H1 (cell line): ENCODE data around the gene LMTK2. TPM values are rescaled to one million over a fixed set of nuclear protein-coding genes. Genes with fewer than 3 reads are reported as not detected.

Experiments used
- CTCF ChIA-PET: fragments of 300-600 bp; sonication (Branson Sonifier 250); formaldehyde crosslinking; loops from one replicate; lab custom pipeline; 2021; ENCODE audit not compliant: partially characterized antibody; lab: Charles Lee
- POLR2A ChIA-PET: fragments of 300-600 bp; sonication (Branson Sonifier 250); formaldehyde crosslinking; loops from one replicate; lab custom pipeline; 2021; ENCODE audit warnings: inconsistent platforms; ENCODE audit not compliant: partially characterized antibody; lab: Charles Lee
- DNase-seq, 2 experiments: peaks; one replicate each; pipeline versions ENCODE4 v3.0.0 to v3.0.0-alpha.2; 2010 to 2022; ENCODE audit warnings: low spot score in 2 of 2, low read depth in 1 of 2, mixed read lengths in 1 of 2
- FAIRE-seq: peaks from 2 replicates; lab custom pipeline; 2011; peaks lifted over from hg19 to GRCh38; lab: Jason Lieb, UNC
- H2AFZ ChIP-seq: 2 replicates; pipeline ENCODE4 v1.8.1; 2012; ENCODE audit warnings: low read length, inconsistent platforms
- H2AK5ac ChIP-seq: 2 replicates; pipeline ENCODE4 v1.6.1; 2013; ENCODE audit warnings: low read depth, low read length
- H2BK120ac ChIP-seq: replicated peaks from 2 replicates; pipeline ENCODE3; 2013; ENCODE audit warnings: low read depth, low read length, inconsistent platforms
- H2BK12ac ChIP-seq: 2 replicates; pipeline ENCODE4 v1.6.1; 2013; ENCODE audit warnings: low read depth, low read length
- H2BK15ac ChIP-seq: 2 replicates; pipeline ENCODE4 v1.6.1; 2013; ENCODE audit warnings: low read length
- H2BK20ac ChIP-seq: 2 replicates; pipeline ENCODE4 v1.6.1; 2013; ENCODE audit warnings: low read length
- H2BK5ac ChIP-seq: 2 replicates; pipeline ENCODE4 v1.6.1; 2013; ENCODE audit warnings: low read depth, low read length
- H3K14ac ChIP-seq: 2 replicates; pipeline ENCODE4 v1.6.1; 2013; ENCODE audit warnings: inconsistent platforms; ENCODE audit not compliant: insufficient read length
- H3K18ac ChIP-seq: 2 replicates; pipeline ENCODE4 v1.6.1; 2013; ENCODE audit warnings: low read length; ENCODE audit errors: extremely low read depth
- H3K23ac ChIP-seq: 2 replicates; pipeline ENCODE4 v1.6.1; 2013; ENCODE audit warnings: inconsistent platforms; ENCODE audit not compliant: insufficient read length
- H3K23me2 ChIP-seq: 2 replicates; pipeline ENCODE4 v1.6.1; 2013; ENCODE audit warnings: low read depth, low read length
- H3K27ac ChIP-seq: 2 replicates; pipeline ENCODE4 v1.6.1; 2011; ENCODE audit warnings: low read depth, low read length, inconsistent platforms
- H3K27me3 ChIP-seq, 4 experiments: replicated peaks in 1 of 4; 1 replicate in 1 of 4; 2 replicates in 3 of 4; pipeline versions ENCODE4 v1.6.1 to v1.8.1; 2011 to 2013; ENCODE audit warnings: low read length in 3 of 4, mild to moderate bottlenecking in 3 of 4, inconsistent platforms in 2 of 4, mixed read lengths in 2 of 4, moderate library complexity in 1 of 4; ENCODE audit not compliant: control insufficient read depth in 3 of 4, insufficient read depth in 3 of 4; ENCODE audit errors: extremely low read depth in 1 of 4
- H3K36me3 ChIP-seq, 4 experiments: 2 replicates each; pipeline versions ENCODE4 v1.6.1 to v1.8.1; 2011 to 2013; ENCODE audit warnings: mild to moderate bottlenecking in 4 of 4, low read length in 3 of 4, moderate library complexity in 2 of 4, control low read depth in 1 of 4, inconsistent platforms in 1 of 4; ENCODE audit not compliant: insufficient read depth in 4 of 4, control insufficient read depth in 2 of 4
- H3K4ac ChIP-seq: replicated peaks from 2 replicates; pipeline ENCODE3; 2013; ENCODE audit warnings: low read length, low read depth, mixed read lengths, inconsistent platforms; ENCODE audit not compliant: insufficient read length
- H3K4me1 ChIP-seq, 4 experiments: replicated peaks in 1 of 4; 1 replicate in 1 of 4; 2 replicates in 3 of 4; pipeline versions ENCODE4 v1.6.1 to v1.8.1; 2011 to 2013; ENCODE audit warnings: low read length in 3 of 4, inconsistent platforms in 2 of 4, mixed read lengths in 1 of 4; ENCODE audit not compliant: insufficient read depth in 4 of 4, control insufficient read depth in 3 of 4
- H3K4me2 ChIP-seq, 2 experiments: 2 replicates each; pipeline versions ENCODE4 v1.6.1 to v1.8.1; 2011 to 2013; ENCODE audit warnings: low read depth in 2 of 2, low read length in 2 of 2, control low read depth in 1 of 2, inconsistent platforms in 1 of 2, mild to moderate bottlenecking in 1 of 2; ENCODE audit not compliant: insufficient read depth in 1 of 2
- H3K4me3 ChIP-seq, 4 experiments: fragments of 200-600, 300-600 bp in 1 of 4; sonication (generic), shearing (Covaris generic), sonication (Bioruptor Twin) in 1 of 4; 2 replicates each; pipeline versions ENCODE4 v1.5.1 to v1.8.1; 2011 to 2016; ENCODE audit warnings: low read length in 4 of 4, low read depth in 3 of 4, control low read depth in 2 of 4, inconsistent platforms in 2 of 4, mild to moderate bottlenecking in 2 of 4, mixed read lengths in 1 of 4, moderate library complexity in 1 of 4; ENCODE audit not compliant: insufficient read depth in 2 of 4; ENCODE audit errors: extremely low read depth in 1 of 4
- H3K56ac ChIP-seq: replicated peaks from 2 replicates; pipeline ENCODE3; 2013; ENCODE audit warnings: low read depth, mild to moderate bottlenecking, mixed read lengths, low read length, inconsistent platforms; ENCODE audit not compliant: insufficient read length
- H3K79me1 ChIP-seq: 2 replicates; pipeline ENCODE4 v1.6.1; 2013; ENCODE audit warnings: low read depth, low read length, control low read depth
- H3K79me2 ChIP-seq, 2 experiments: 2 replicates each; pipeline versions ENCODE4 v1.6.1 to v1.8.1; 2012 to 2013; ENCODE audit warnings: low read length in 2 of 2, mild to moderate bottlenecking in 2 of 2, inconsistent platforms in 1 of 2; ENCODE audit not compliant: insufficient read depth in 2 of 2, control insufficient read depth in 1 of 2
- H3K9ac ChIP-seq, 4 experiments: replicated peaks in 1 of 4; 1 replicate in 1 of 4; 2 replicates in 3 of 4; pipeline versions ENCODE4 v1.6.1 to v1.8.1; 2011 to 2013; ENCODE audit warnings: low read depth in 3 of 4, low read length in 3 of 4, control low read depth in 2 of 4, mild to moderate bottlenecking in 2 of 4, moderate library complexity in 2 of 4, inconsistent platforms in 1 of 4; ENCODE audit errors: extremely low read depth in 1 of 4
- H3K9me3 ChIP-seq, 2 experiments: 2 replicates each; pipeline versions ENCODE4 v1.6.1 to v1.8.1; 2012 to 2013; ENCODE audit warnings: mild to moderate bottlenecking in 2 of 2, moderate library complexity in 2 of 2, control low read depth in 1 of 2, inconsistent platforms in 1 of 2, low read depth in 1 of 2, low read length in 1 of 2, mixed read lengths in 1 of 2; ENCODE audit not compliant: insufficient read depth in 2 of 2
- H4K20me1 ChIP-seq, 2 experiments: replicated peaks in 1 of 2; 2 replicates each; pipeline versions ENCODE3 to v1.8.1; 2011 to 2013; ENCODE audit warnings: inconsistent platforms in 2 of 2, low read length in 2 of 2, mild to moderate bottlenecking in 1 of 2; ENCODE audit not compliant: insufficient read depth in 2 of 2, control insufficient read depth in 1 of 2
- H4K5ac ChIP-seq: 2 replicates; pipeline ENCODE4 v1.6.1; 2013; ENCODE audit warnings: low read length, low read depth, mixed read lengths, inconsistent platforms; ENCODE audit not compliant: insufficient read length
- H4K8ac ChIP-seq: 2 replicates; pipeline ENCODE4 v1.8.0; 2013; ENCODE audit warnings: mild to moderate bottlenecking, moderate library complexity, low read length, inconsistent platforms; ENCODE audit not compliant: insufficient read depth; ENCODE audit errors: extremely low read depth
- H4K91ac ChIP-seq: replicated peaks from 2 replicates; pipeline ENCODE3; 2013; ENCODE audit warnings: low read length, mixed read lengths, inconsistent platforms; ENCODE audit not compliant: insufficient read length
- BACH1 ChIP-seq: IDR thresholded peaks from 2 replicates; pipeline ENCODE4 v1.6.1; 2012; ENCODE audit warnings: low read length, improper control_type of control experiment
- CTBP2 ChIP-seq: IDR thresholded peaks from 2 replicates; pipeline ENCODE4 v1.7.0; 2011; ENCODE audit warnings: borderline replicate concordance, mild to moderate bottlenecking, moderate library complexity, mixed read lengths, low read length; ENCODE audit not compliant: insufficient read depth, insufficient read length
- PHF8 ChIP-seq: fragments of 200-600 bp; sonication (generic); conservative IDR thresholded peaks from 2 replicates; pipeline ENCODE4 v1.7.1; 2012; ENCODE audit warnings: low read depth, mild to moderate bottlenecking, inconsistent platforms, low read length, moderate library complexity
- WGBS, 2 experiments: shearing (Covaris generic) in 1 of 2; methylation state at CpG; one replicate each; pipeline versions ENCODE4 v1.1.6 to v1.1.7; 2013 to 2015; ENCODE audit warnings: low lambda C conversion rate in 2 of 2, mixed read lengths in 2 of 2, inconsistent platforms in 1 of 2, low coverage in 1 of 2, missing lambda C conversion rate in 1 of 2; ENCODE audit not compliant: insufficient replicate concordance in 2 of 2, insufficient coverage in 1 of 2, insufficient read length in 1 of 2; ENCODE audit errors: extremely low coverage in 1 of 2, missing lambda C conversion rate in 1 of 2; 5-methylcytosine and 5-hydroxymethylcytosine counted together
- polyA plus RNA-seq, 7 experiments: library from polyadenylated mRNA; depleted of rRNA in 3 of 7; stranded (reverse) in 5 of 7; unstranded in 2 of 7; fragments of >200 nt in 5 of 7; fragments of 200-250 nt in 2 of 7; gene quantifications; 1 replicate in 5 of 7; 2 replicates in 1 of 7; 4 replicates in 1 of 7; pipeline versions ENCODE4 v1.2.1 to v1.2.3, GENCODE V29; 2011 to 2013; ENCODE audit warnings: missing spikeins in 2 of 7, mixed read lengths in 2 of 7
- total RNA-seq: library from RNA; stranded (reverse); fragmentation: NEBNext Ultra II Directional; extraction: Animal tissue kit (Norgen Biotek cat#: 25700); gene quantifications from 2 replicates; pipeline ENCODE4 v1.2.1, GENCODE V29; 2021

The LMTK2 gene
- total and polyA plus RNA-seq, 2 of the 8 experiments (the other 6 are each of a cell fraction or from before 2014, with no cell fraction given), result 9.7 to 30.7 TPM

DNA sequence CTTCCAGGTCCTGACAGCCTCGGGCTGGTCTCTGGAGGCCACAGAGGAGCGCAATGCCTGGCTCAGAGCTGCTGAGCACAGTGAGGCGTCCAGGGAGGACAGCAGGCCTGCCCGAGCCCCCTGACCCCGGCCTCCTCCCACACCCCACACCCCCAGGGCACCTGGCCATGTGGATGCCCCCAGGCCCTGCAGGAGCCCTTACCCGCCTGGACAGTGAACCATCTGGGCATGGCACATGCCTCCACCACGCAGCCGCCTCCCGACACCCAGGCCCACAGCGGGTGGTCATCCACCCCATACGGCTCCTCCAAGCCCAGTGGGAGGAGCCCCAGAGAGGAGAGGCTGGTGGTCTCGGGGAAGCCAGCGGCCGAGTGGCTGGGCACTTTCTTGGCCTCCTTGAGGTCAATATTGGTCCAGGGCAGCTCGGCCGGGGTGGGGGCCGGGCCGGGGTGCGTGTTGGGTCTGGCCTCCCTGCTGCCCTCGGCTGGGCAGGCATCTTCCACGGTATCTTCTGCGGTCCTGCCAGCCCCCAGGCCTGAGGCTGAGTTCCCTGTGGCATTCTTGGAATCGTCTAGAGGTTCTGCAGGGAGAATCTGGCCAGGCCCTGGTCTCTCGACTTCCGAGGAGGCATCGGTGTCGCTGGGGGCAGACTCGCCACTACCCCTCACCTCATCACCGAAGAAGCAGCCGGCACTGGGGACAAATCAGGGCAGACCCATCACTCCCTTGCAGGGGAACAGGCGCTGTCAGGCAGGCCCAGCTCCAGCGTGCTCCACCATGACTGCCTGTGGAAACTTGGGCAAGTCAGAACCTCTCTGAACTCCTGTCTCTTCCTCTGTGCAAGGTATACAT lies 126.8 kb downstream of the LMTK2 start:
- POLR2A ChIA-PET, result no interaction called here
- H4K5ac ChIP-seq, result no peak overlapping the region
- H3K9ac ChIP-seq, result no peak overlapping the region
- no peak overlapping the region for H2AK5ac ChIP-seq
- H3K23me2 ChIP-seq, result no peaks in the 10 kb centered on the region
- no peaks in the 10 kb centered on the region for H3K9me3 ChIP-seq
- no peaks in the 10 kb centered on the region for H3K27me3 ChIP-seq
- FAIRE-seq (no peak), DNase-seq (no peak)
- H4K91ac ChIP-seq, result no peak overlapping the region
- no peak overlapping the region for H3K4me2 ChIP-seq
- no peak overlapping the region for H2BK15ac ChIP-seq
- H3K56ac ChIP-seq, result no peak overlapping the region
- CTCF ChIA-PET, result interaction anchor here (1.1 to 3.1 kb wide), 3 partner anchors 10 to 212 kb away, joined by 4 to 9 read pairs (median 4); no protein-coding TSS in a partner anchor
- no peaks in the 10 kb centered on the region; a peak in 3 of 7 replicates for H3K4me1 ChIP-seq
- H4K20me1 ChIP-seq, result peaks cover 2 to 4% of the 10 kb centered on the region in 2 experiments
- no peak overlapping the region for H2BK120ac ChIP-seq
- H3K79me2 ChIP-seq, result no peaks in the 10 kb centered on the region
- WGBS, 2 experiments, result 86% methylated on average over 23 of the region's 32 CpGs; no CpG with 5 or more reads in 1 of the 2 experiments
- no peak overlapping the region for H2BK12ac ChIP-seq
- H3K4me3 ChIP-seq, result no peak overlapping the region
- no peak overlapping the region for H4K8ac ChIP-seq
- H2BK20ac ChIP-seq, result no peak overlapping the region
- no peaks in the 10 kb centered on the region for H3K36me3 ChIP-seq
- no peak overlapping the region for H2BK5ac ChIP-seq
- no peak for TF ChIP-seq PHF8
- no peak for TF ChIP-seq CTBP2
- TF ChIP-seq BACH1, result no peak
- no peak overlapping the region; the same call in 1 of the 2 replicates for H3K27ac ChIP-seq
- no peaks in the 10 kb centered on the region for H3K79me1 ChIP-seq
- no peak overlapping the region for H2AFZ ChIP-seq
- no peak overlapping the region for H3K14ac ChIP-seq
- no peak overlapping the region for H3K18ac ChIP-seq
- no peak overlapping the region for H3K23ac ChIP-seq
- no peak overlapping the region for H3K4ac ChIP-seq
